Jurkat, Clone E6-1 (cell line): ENCODE results near the gene FOXP4.

Experiments
- DNase-seq: peaks from one replicate; pipeline ENCODE4 v3.0.0-alpha.2; 2011; ENCODE audit warnings: low read depth, low spot score
- H3K4me3 ChIP-seq: 2 replicates; pipeline ENCODE4 v1.5.1; 2011; ENCODE audit warnings: mild to moderate bottlenecking, low read length, control low read depth, moderate library complexity

FOXP4 gene

DNA sequence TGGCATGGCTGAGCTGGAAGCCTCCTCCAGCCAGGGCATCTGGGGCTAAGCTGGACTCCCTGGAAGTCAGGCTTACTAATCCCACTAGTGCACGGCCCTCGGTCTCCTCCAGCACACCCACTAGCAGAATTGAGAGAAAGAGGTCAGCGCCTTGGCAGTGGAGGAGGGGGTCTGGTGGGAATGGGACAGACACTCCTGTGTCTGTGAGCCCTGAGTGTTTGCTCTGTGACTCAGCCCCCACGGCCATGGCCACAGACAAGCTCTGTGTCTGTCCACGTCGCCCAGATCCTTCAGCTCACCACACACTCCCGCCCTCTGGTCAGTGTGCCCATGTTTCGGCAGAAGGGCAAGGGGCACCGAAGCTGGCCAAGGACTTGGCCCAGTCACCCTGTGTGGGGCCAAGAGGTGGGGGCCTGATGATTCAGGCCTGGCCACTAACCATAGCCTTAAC lies 100.9 kb downstream of the FOXP4 start:
- DNase-seq = no peak
- H3K4me3 ChIP-seq = no peak overlapping the region

DNA sequence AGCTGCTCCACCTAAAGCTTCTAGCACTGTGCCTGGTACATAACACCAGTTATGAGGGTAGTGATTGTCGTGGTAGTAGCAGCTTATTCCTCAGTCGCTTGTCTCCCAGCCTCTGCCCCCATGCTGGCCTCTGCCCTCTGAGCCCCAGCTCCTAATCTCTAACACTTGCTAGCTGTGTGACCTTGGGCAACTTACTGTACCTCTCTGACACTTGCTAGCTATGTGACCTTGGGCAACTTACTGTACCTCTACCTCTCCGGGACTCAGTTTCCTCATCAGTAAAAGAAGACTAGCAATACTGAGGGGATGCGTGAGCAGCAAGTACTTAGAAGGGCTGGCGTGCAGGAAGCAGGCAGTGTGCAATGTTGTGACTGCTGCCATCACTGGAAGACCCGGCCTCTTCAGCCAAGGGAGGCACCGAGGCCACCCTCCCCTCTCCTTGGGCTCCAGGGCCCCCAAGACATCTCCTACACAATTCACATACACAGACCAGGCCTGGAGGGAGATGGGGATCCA lies 101.9 kb downstream of the FOXP4 start:
- DNase-seq = no peak
- H3K4me3 ChIP-seq = no peak overlapping the region

DNA sequence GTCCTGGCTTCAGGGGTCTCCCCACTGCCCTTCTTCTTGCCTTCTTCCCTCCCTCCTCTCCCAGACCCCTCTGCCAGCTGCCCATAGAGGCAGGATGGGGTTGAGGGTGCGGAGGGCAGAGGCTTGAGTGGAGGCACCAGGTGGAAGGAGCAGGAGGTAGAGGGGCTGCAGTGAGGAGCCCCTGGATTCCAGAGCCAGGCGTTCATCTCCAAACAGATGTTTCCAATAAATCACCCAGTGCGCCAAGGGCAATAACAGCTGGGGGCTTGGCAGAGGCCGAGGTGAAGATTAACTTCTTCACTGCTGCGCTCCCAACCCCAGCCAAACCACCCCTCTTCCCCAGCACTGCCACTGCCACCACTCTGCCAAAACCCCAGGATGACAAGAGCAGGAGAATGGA lies 102.7 kb downstream of the FOXP4 start:
- H3K4me3 ChIP-seq = no peak overlapping the region
- no peak for DNase-seq

DNA sequence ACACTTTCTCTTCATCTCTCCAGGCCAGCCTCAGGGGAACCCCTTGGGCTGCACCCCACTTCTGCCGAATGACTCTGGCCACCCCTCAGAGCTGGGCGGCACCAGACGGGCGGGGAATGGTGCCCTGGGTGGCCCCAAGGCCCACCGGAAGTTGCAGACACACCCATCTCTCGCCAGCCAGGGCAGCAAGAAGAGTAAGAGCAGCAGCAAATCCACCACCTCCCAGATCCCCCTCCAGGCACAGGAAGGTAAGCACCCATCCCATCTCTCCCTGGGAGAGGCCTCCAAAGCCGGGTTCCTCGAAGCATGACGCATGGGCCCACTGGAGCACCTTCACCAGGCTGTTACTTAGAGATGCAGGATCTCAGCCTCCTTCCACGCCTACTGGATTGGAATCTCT lies 103.4 kb downstream of the FOXP4 start:
- no peak overlapping the region for H3K4me3 ChIP-seq
- DNase-seq = no peak

DNA sequence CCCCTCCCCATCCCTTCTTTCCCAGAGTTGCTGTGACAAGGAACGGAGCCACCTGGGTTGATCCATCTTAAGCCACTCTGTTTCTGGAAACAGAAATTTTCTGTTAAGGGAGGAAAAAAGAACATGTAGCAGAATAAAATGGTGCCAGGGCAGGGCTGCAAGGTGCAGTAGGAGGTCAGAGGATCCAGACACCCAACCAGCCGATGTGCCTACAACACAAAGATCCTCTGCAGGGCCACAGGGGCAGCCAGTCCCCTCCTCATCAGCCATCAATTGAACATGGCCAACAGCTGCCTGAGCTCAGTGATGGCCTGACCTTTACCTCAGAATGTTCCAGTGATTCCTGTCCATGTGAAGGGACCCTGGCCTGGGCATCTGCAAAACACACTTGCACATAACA lies 103.9 kb downstream of the FOXP4 start:
- no peak overlapping the region for H3K4me3 ChIP-seq
- DNase-seq = no peak

DNA sequence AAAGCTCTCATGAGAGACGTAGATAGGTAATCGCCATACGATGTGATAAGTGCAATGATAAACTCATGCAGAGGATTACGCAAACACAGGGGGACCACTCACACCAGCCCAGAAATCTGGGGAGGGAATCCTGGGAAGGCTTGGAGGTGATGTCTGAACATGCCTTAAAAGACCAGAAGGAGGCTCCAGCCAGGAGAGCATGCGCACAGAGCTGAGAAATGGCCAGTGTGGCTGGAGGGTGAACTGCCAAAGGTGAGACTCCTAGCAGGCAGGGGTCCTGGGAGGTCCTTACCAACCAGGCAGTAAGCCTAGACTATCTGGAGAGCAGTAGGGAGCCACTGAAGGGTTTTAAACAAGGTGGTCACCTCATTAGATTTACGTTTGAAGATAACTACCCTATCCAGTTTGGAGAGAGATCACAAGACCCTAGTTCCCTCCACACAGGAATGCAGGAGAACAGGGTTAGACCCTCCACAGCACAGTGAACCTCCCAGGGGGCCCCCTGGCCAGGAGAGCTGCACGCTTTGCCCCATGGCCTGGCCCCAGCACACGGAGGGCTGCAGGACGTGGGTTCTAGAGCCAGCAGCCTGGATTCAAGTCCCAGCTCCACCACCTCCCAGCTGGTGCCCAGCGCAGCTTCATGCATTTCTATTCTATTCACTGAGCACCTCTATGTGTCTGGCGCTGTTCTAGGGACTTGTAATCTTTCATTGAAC lies 105.2 kb downstream of the FOXP4 start:
- DNase-seq = no peak
- no peak overlapping the region for H3K4me3 ChIP-seq
